Spleen (tissue), 11 donors: ENCODE results near the gene SRCAP. TPM values are rescaled to one million over a fixed set of nuclear protein-coding genes. Genes with fewer than 3 reads are reported as not detected.

Source experiments
- DNase-seq: peaks from one replicate; pipeline ENCODE4 v3.0.0-alpha.2; 2020
- H3K27ac ChIP-seq, 8 donors: fragments of 200-600 bp; sonication (generic) in 7 of 8; 1 replicate in 4 of 8; 2 replicates in 4 of 8; pipeline versions ENCODE4 v1.5.0 to v1.8.0; 2016 to 2021; ENCODE audit warnings: inconsistent platforms in 4 of 8, mild to moderate bottlenecking in 4 of 8, moderate library complexity in 1 of 8
- H3K27me3 ChIP-seq, 7 donors: fragments of 200-600 bp; sonication (generic) in 6 of 7; replicated peaks in 1 of 7; 1 replicate in 4 of 7; 2 replicates in 3 of 7; pipeline versions ENCODE4 v1.5.0 to v1.8.0; 2016 to 2021; ENCODE audit warnings: inconsistent platforms in 3 of 7, mild to moderate bottlenecking in 1 of 7
- H3K36me3 ChIP-seq, 6 donors: fragments of 200-600 bp; sonication (generic) in 5 of 6; 1 replicate in 4 of 6; 2 replicates in 2 of 6; pipeline versions ENCODE4 v1.5.0 to v1.8.0; 2016 to 2021; ENCODE audit warnings: inconsistent platforms in 2 of 6
- H3K4me1 ChIP-seq, 6 donors: fragments of 200-600 bp; sonication (generic) in 5 of 6; 1 replicate in 3 of 6; 2 replicates in 3 of 6; pipeline versions ENCODE4 v1.5.0 to v1.8.0; 2016 to 2021; ENCODE audit warnings: inconsistent platforms in 3 of 6
- H3K4me3 ChIP-seq, 8 donors: fragments of 200-600 bp; sonication (generic) in 7 of 8; 1 replicate in 4 of 8; 2 replicates in 4 of 8; pipeline versions ENCODE4 v1.5.0 to v1.8.0; 2016 to 2021; ENCODE audit warnings: inconsistent platforms in 4 of 8, mild to moderate bottlenecking in 4 of 8, moderate library complexity in 2 of 8
- H3K9me3 ChIP-seq, 8 donors: fragments of 200-600 bp; sonication (generic) in 7 of 8; 1 replicate in 4 of 8; 2 replicates in 4 of 8; pipeline versions ENCODE4 v1.5.0 to v1.8.0; 2016 to 2021; ENCODE audit warnings: inconsistent platforms in 4 of 8
- POLR2A ChIP-seq, 3 donors: fragments of 450-650 bp; IDR thresholded peaks; one replicate each; pipeline ENCODE4 v1.5.1; 2017; ENCODE audit warnings: antibody characterized with exemption in 3 of 3, mild to moderate bottlenecking in 1 of 3
- POLR2AphosphoS5 ChIP-seq, 3 donors: sonication (generic); formaldehyde crosslinking; IDR thresholded peaks; one replicate each; pipeline ENCODE4 v1.5.1; 2017; ENCODE audit warnings: antibody characterized with exemption in 3 of 3
- whole genome bisulfite sequencing, 5 donors: extraction: QIAGEN DNeasy Blood & Tissue Kit in 3 of 5; methylation state at CpG; one replicate each; pipeline versions ENCODE4 v1.1.5 to v1.1.7; 2013 to 2018; 5-methylcytosine and 5-hydroxymethylcytosine counted together
- intact Hi-C: fragments of 100-400 bp; cut with DNase I; formaldehyde crosslinking; loops from one replicate; pipeline ENCODE4 v1.15.0; 2023; ENCODE audit warnings: low total_unique reads
- polyA plus RNA-seq, 3 donors: library from polyadenylated mRNA; stranded (reverse); fragments of 200-250 nt; gene quantifications; one replicate each; pipeline ENCODE4 v1.2.1, GENCODE V29; 2013
- total RNA-seq, 7 donors: library from RNA; depleted of rRNA in 3 of 7; stranded (reverse); fragments of >200 nt in 3 of 7; fragmentation: NEBNext Ultra II Directional in 4 of 7; extraction: Animal tissue kit (Norgen Biotek cat#: 25700) in 4 of 7; gene quantifications; one replicate each; pipeline versions ENCODE4 v1.1.0 to v1.2.1, GENCODE V29; 2016 to 2021
- TF ChIP-seq, protein P1 (sequence below), 11 experiments: fragments of 200-600 bp in 7 of 11; fragments of 450-650 bp in 4 of 11; sonication (generic) in 4 of 11; IDR thresholded peaks in 8 of 11; conservative IDR thresholded peaks in 3 of 11; 1 replicate in 7 of 11; 2 replicates in 4 of 11; pipeline versions ENCODE4 v1.4.0 to v1.8.0; 2016 to 2021; ENCODE audit warnings: antibody characterized with exemption in 11 of 11, inconsistent platforms in 4 of 11, mild to moderate bottlenecking in 1 of 11
- donor health status: healthy with polysubstance abuse.
- donor health status: DM: no; HTN: no; CAD: no; lungs with moderate emphysema.
- donor health status: DM: no; HTN: no; CAD: no.
- donor health status: Bipolar disorder and iron deficiency.
- donor health status: healthy.
- donor health status: DM: no; HTN: no; CAD: no.
- donor health status: DM: yes; HTN: yes; CAD: no.

SRCAP gene
- total and polyA plus RNA-seq, 10 donors, result 1.2 to 85.7 (median 68.3) TPM

DNA sequence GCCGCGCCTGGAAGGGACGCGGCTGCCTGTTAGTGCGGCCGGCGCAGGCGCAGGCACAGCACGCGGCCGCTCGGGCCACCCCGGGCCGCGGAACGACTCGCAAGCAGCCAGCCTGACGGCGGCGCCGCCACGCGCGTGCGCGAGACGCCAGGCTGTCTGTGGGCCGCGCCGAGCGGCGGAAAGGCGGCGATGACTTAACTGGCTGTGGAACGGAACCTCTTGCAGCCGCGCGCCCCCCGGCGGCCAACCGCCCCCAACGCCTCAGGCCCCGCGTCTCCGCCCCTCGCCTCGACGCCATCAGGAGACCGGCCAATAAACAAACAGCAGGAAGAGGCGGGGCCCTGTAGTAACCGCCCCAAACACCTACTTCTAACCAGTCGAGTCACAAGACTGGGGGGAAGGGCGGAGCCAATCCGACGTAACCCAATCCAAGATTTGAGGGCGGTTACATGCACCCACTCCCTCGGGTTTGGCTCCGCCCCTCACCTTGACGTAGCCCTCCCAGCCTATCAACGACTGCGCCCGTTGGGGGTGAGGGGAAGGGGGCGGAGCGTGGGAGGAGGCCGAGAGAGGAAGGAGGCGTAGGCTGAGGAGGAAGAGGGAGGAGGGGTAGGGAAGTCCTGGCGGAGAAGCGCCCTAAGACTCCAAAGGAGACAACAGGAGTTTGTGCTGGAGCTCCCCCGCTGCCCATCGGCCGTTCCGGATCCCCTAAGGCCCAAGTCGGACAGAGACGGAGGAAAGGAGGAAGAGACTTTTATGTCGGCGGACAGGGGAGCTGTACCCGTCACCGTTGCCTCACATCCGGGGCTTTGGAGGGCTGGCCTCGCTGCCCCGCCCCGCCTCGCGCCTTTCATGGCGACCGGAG, 40.9 kb upstream of the SRCAP start, which contains the start of gene FBRS:
FBRS (plus strand) TSS at position 566 of the 865 bp plus-strand sequence. CDS start 1,088 bp downstream, outside the sequence.
- peak; percentile 100 for DNase-seq
- H3K27ac ChIP-seq, result peak within 1 kb of the TSS; percentile 97 to 100 (median 99)
- no peaks in the 10 kb centered on the region for H3K27me3 ChIP-seq
- no peaks in the 10 kb centered on the region for H3K9me3 ChIP-seq
- H3K4me1 ChIP-seq, result peaks cover 22 to 72% (median 52%) of the 10 kb centered on the region in 6 donors
- H3K4me3 ChIP-seq, result peak within 1 kb of the TSS; percentile 74 to 93 (median 83)
- H3K36me3 ChIP-seq, result peaks cover 0 to 67% (median 51%) of the 10 kb centered on the region in 6 donors
- TF ChIP-seq POLR2A (IDR thresholded peaks at IDR 0.05) (peak; percentile 12 to 90 (median 56)), POLR2AphosphoS5 (IDR thresholded peaks at IDR 0.05) (peak; percentile 95 to 98 (median 95))
- TF ChIP-seq, protein P1, sequence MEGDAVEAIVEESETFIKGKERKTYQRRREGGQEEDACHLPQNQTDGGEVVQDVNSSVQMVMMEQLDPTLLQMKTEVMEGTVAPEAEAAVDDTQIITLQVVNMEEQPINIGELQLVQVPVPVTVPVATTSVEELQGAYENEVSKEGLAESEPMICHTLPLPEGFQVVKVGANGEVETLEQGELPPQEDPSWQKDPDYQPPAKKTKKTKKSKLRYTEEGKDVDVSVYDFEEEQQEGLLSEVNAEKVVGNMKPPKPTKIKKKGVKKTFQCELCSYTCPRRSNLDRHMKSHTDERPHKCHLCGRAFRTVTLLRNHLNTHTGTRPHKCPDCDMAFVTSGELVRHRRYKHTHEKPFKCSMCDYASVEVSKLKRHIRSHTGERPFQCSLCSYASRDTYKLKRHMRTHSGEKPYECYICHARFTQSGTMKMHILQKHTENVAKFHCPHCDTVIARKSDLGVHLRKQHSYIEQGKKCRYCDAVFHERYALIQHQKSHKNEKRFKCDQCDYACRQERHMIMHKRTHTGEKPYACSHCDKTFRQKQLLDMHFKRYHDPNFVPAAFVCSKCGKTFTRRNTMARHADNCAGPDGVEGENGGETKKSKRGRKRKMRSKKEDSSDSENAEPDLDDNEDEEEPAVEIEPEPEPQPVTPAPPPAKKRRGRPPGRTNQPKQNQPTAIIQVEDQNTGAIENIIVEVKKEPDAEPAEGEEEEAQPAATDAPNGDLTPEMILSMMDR (IDR thresholded peaks at IDR 0.05 in 8 of 11, conservative IDR thresholded peaks at IDR 0.05 in 3 of 11), result peak; percentile 91 to 100 (median 98)
- intact Hi-C loops, result loop anchor here (5.0 kb wide), 1 partner anchor 34 kb away; no protein-coding TSS in a partner anchor
- WGBS, 5 donors, result 0% methylated on average over 52 to 86 of the region's 86 CpGs

DNA sequence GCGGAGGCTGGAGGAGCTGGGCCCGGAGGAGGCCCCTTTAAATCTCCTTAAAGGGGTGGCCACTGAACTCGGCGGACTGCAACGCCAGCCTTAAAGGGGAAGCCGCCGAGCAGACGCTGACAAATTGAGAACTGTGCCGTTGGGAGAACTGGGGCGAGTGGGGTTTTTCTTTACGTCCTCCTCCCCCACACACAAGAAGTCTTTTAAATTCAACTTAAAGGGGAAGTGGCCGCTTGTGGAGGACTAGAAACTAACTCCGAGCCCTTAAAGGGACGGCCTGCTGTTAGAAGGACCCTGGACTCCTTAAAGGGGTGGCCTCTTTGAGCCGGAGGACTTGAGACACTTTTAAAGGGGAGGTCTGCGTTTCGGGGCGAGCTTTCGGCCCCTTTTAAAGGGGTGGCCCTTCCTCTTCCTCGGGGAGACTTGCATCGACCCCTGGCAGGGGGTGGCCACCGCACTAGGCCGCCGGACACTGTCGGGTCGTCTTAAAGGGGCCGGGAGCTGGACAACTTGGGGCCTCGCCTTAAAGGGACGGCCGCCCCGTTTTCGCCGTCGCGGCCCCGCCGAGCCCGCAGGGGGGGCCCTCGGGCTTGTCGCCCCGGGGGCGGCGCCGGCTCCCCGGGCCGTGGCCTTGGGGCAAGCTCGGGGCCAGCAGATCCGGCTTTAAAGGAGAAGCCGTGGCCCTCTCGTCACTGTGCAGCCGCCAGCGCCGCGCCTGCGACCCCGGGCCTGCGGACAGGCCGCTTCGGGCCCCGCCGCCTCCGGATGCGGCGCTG, 40.1 kb upstream of the SRCAP start:
- WGBS, 5 donors, result 0 to 1% (median 0%) methylated on average over 43 to 64 of the region's 64 CpGs
- intact Hi-C loops, result loop anchor here (5.0 kb wide), 1 partner anchor 33 kb away; no protein-coding TSS in a partner anchor

DNA sequence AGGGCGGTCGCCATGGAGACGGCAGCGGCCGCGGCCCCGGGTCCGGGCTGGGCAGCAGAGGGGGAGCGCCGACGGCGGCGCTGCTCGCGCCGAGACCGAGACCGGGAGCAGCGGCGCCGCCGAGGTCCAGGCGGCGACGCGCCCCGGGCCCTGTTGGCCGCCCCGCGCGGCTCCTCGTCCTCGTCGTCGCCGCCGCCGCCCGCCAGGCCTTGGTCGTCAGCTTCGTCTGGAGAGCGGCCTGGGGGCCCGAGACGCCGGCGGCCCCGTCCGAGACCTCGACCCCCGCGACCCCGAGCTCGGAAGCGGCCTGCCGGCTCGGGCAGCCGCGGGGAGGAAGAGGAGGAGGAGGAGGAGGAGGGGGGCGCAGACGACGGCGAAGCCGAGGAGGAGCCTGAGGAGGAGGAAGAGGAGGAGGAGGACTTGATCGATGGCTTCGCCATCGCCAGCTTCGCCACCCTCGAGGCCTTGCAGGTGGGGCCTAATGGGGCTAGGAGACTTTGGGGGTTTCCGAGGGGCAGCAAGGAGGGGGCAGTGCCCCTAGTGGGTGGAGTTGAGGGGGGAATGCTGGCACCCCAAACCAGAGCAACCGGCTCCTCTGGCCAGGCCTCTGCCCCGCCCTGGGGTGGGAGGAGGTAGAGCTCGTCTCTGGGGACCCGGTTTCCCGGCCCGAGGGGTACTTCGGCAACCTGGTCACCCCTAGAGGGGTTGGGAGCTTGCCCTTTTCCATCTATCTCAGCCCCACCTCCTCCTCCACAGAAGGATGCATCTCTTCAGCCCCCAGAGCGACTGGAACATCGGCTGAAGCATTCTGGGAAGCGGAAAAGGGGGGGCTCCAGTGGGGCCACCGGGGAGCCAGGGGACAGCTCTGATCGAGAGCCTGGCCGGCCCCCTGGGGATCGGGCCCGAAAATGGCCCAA, 39.2 kb upstream of the SRCAP start:
- intact Hi-C loops, result loop anchor here (5.0 kb wide), 1 partner anchor 33 kb away; no protein-coding TSS in a partner anchor
- Histone ChIP-seq H3K9me3 (no peaks in the 10 kb centered on the region), H3K4me1 (peaks cover 27 to 72% (median 61%) of the 10 kb centered on the region in 6 donors), H3K27me3 (no peaks in the 10 kb centered on the region), H3K27ac (peak overlapping the region; percentile 97 to 100 (median 99)), H3K4me3 (peak overlapping the region; percentile 74 to 93 (median 83)), H3K36me3 (peaks cover 0 to 67% (median 51%) of the 10 kb centered on the region in 6 donors)
- no peak for TF ChIP-seq POLR2A (IDR thresholded peaks at IDR 0.05)
- TF ChIP-seq, protein P1 (IDR thresholded peaks at IDR 0.05 in 8 of 11, conservative IDR thresholded peaks at IDR 0.05 in 3 of 11), result peak in 3 of 11 experiments; percentile 3 to 37 (median 22)
- TF ChIP-seq POLR2AphosphoS5 (IDR thresholded peaks at IDR 0.05), result peak in 2 of 3 donors; percentile 59 to 64
- WGBS, 5 donors, result 0 to 1% (median 1%) methylated on average over 43 to 84 of the region's 84 CpGs
- DNase-seq, result peak; percentile 94

More for the DNA sequence above, 40.1 kb upstream of the SRCAP start:
- H3K4me1 ChIP-seq, result peaks cover 27 to 72% (median 56%) of the 10 kb centered on the region in 6 donors
- peak; percentile 95 for DNase-seq
- peak overlapping the region; percentile 74 to 93 (median 83) for H3K4me3 ChIP-seq
- H3K9me3 ChIP-seq, result no peaks in the 10 kb centered on the region
- no peaks in the 10 kb centered on the region for H3K27me3 ChIP-seq
- H3K36me3 ChIP-seq, result peaks cover 0 to 67% (median 52%) of the 10 kb centered on the region in 6 donors
- TF ChIP-seq POLR2AphosphoS5 (IDR thresholded peaks at IDR 0.05), result peak in 1 of 3 donors; percentile 16
- peak in 1 of 3 donors; percentile 19 for TF ChIP-seq POLR2A (IDR thresholded peaks at IDR 0.05)
- TF ChIP-seq, protein P1 (IDR thresholded peaks at IDR 0.05 in 8 of 11, conservative IDR thresholded peaks at IDR 0.05 in 3 of 11), result peak in 3 of 11 experiments; percentile 14 to 41 (median 23)
- H3K27ac ChIP-seq, result peak overlapping the region; percentile 97 to 100 (median 99)
